H1 (cell line): ENCODE results near the gene SMIM29.

Source experiments
- ATF2 ChIP-seq: IDR thresholded peaks from 2 replicates; pipeline ENCODE4 v1.6.1; 2012; ENCODE audit warnings: low read length, inconsistent platforms
- CHD2 ChIP-seq: IDR thresholded peaks from 2 replicates; pipeline ENCODE4 v1.6.1; 2012; ENCODE audit warnings: low read length, improper control_type of control experiment
- CTCF ChIP-seq, 3 experiments: IDR thresholded peaks; 1 replicate in 2 of 3; 2 replicates in 1 of 3; pipeline versions ENCODE4 v1.5.1 to v1.6.1; 2011; ENCODE audit warnings: low read length in 3 of 3, mild to moderate bottlenecking in 3 of 3, inconsistent platforms in 2 of 3, low read depth in 1 of 3, moderate library complexity in 1 of 3; ENCODE audit not compliant: insufficient read depth in 1 of 3; ENCODE audit errors: control extremely low read depth in 1 of 3
- E2F6 ChIP-seq: IDR thresholded peaks from 2 replicates; pipeline ENCODE4 v1.6.1; 2012; ENCODE audit warnings: inconsistent platforms
- KDM5A ChIP-seq: fragments of 200-600 bp; IDR thresholded peaks from 2 replicates; pipeline ENCODE4 v1.7.1; 2012; ENCODE audit warnings: mild to moderate bottlenecking, low read length, inconsistent platforms, mixed read lengths
- MAFK ChIP-seq: IDR thresholded peaks from 2 replicates; pipeline ENCODE4 v1.6.1; 2012; ENCODE audit warnings: low read depth, mild to moderate bottlenecking, improper control_type of control experiment, low read length
- POLR2A ChIP-seq, 2 experiments: IDR thresholded peaks; 1 replicate in 1 of 2; 2 replicates in 1 of 2; pipeline ENCODE4 v1.6.1; 2011; ENCODE audit warnings: low read depth in 2 of 2, low read length in 2 of 2, mild to moderate bottlenecking in 2 of 2; ENCODE audit errors: control extremely low read depth in 1 of 2
- POLR2AphosphoS5 ChIP-seq: IDR thresholded peaks from 2 replicates; pipeline ENCODE4 v1.6.1; 2011; ENCODE audit warnings: low read depth, low read length
- RNF2 ChIP-seq: fragments of 200-900, 300-1000 bp; sonication (generic); IDR thresholded peaks from 2 replicates; pipeline ENCODE4 v1.7.1; 2016; ENCODE audit warnings: borderline replicate concordance, low read depth, mild to moderate bottlenecking, antibody characterized with exemption, low read length; ENCODE audit not compliant: poor library complexity, severe bottlenecking; ENCODE audit errors: missing control alignments
- SIX5 ChIP-seq: IDR thresholded peaks from 2 replicates; pipeline ENCODE4 v1.6.1; 2011; ENCODE audit warnings: mild to moderate bottlenecking, low read depth, low read length
- SP1 ChIP-seq: IDR thresholded peaks from 2 replicates; pipeline ENCODE4 v1.6.1; 2011; ENCODE audit warnings: low read depth, low read length
- SUZ12 ChIP-seq: fragments of 200-600 bp; sonication (generic); IDR thresholded peaks from 2 replicates; pipeline ENCODE4 v1.6.1; 2012; ENCODE audit warnings: mild to moderate bottlenecking, inconsistent platforms, low read length, moderate library complexity, mixed read lengths
- TAF1 ChIP-seq: IDR thresholded peaks from 2 replicates; pipeline ENCODE4 v1.6.1; 2011; ENCODE audit warnings: mild to moderate bottlenecking, low read depth, low read length
- TEAD4 ChIP-seq: IDR thresholded peaks from 2 replicates; pipeline ENCODE4 v1.6.1; 2012; ENCODE audit warnings: low read depth, low read length, inconsistent platforms, mixed read lengths

GRCh38 chr6:34231566-34232336 is 17.1 kb downstream of the SMIM29 start:
- no peak for TF ChIP-seq CTCF (IDR thresholded peaks at IDR 0.05; ENCODE audit: control extremely low read depth in 1 of 3, insufficient read depth in 1 of 3, low read depth in 1 of 3, low read length in 3 of 3)
- no peak for TF ChIP-seq ATF2
- no peak for TF ChIP-seq MAFK
- no peak for TF ChIP-seq POLR2A (IDR thresholded peaks at IDR 0.05; ENCODE audit: control extremely low read depth in 1 of 2, low read depth in 2 of 2, low read length in 2 of 2)
- no peak for TF ChIP-seq E2F6
- TF ChIP-seq RNF2, result no peak
- no peak for TF ChIP-seq TEAD4
- TF ChIP-seq POLR2AphosphoS5, result no peak
- TF ChIP-seq SUZ12, result no peak
- TF ChIP-seq CHD2, result no peak
- TF ChIP-seq KDM5A, result no peak
- no peak for TF ChIP-seq SIX5
- no peak for TF ChIP-seq TAF1
- no peak for TF ChIP-seq SP1
